GM18499 (cell line): Measurements from ENCODE around the gene ALOX15.
"Not testable (repeated sequence)": the region's sequence is repeated elsewhere in the genome, so short reads cannot be mapped to it uniquely, and the experiment has no call there.

Experiments used
- ATAC-seq: cut with Tn5 transposase; IDR thresholded peaks from one replicate; pipeline ENCODE4 v1.9.1; 2021; ENCODE audit warnings: moderate number of reproducible peaks; ENCODE audit not compliant: insufficient read depth, unreplicated experiment

ALOX15 gene, protein sequence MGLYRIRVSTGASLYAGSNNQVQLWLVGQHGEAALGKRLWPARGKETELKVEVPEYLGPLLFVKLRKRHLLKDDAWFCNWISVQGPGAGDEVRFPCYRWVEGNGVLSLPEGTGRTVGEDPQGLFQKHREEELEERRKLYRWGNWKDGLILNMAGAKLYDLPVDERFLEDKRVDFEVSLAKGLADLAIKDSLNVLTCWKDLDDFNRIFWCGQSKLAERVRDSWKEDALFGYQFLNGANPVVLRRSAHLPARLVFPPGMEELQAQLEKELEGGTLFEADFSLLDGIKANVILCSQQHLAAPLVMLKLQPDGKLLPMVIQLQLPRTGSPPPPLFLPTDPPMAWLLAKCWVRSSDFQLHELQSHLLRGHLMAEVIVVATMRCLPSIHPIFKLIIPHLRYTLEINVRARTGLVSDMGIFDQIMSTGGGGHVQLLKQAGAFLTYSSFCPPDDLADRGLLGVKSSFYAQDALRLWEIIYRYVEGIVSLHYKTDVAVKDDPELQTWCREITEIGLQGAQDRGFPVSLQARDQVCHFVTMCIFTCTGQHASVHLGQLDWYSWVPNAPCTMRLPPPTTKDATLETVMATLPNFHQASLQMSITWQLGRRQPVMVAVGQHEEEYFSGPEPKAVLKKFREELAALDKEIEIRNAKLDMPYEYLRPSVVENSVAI

DNA sequence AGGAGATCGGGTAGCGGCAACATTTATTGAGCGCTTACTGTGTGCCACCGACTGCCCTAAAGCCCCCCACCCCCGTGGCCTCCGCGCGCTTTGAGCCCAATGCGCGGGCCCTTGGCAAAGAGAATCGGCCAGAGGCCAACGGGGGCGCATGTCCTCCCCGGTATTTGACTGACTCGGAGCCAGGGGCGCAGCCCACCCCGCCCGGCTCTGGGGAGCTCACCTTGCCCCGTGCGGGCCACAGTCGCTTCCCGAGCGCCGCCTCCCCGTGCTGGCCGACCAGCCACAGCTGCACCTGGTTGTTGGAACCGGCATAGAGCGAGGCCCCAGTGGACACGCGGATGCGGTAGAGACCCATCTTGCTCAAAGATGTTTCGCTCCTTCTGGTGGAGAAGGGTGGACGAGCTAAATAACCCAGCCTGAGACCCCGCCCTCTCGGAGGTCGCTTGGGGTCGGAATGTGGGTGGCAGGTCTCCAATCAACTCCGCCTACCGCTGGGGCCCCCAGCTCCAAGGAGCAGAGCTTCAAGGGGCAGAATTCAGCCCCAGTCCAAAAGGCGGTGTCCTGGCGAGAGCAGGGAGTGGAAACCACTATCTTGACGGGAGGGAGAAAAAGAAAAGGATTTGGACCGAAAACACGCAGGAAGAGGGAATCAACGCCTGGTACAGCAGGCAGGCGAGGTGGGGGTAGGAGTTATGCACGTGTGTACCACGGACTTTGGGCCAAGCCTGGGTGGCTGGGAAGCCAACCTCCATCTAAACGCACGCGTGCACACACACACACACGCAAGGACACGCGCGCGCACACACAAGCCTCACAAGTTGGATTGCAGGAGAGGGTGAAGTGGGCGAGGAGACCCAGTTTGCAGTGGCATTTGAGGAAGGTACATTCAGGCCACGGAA lies at the start of gene ALOX15:
ALOX15 (minus strand) TSS at position 382 of the 899 bp plus-strand sequence; CDS start at position 355, 27 bp downstream.
- no peak for ATAC-seq

DNA sequence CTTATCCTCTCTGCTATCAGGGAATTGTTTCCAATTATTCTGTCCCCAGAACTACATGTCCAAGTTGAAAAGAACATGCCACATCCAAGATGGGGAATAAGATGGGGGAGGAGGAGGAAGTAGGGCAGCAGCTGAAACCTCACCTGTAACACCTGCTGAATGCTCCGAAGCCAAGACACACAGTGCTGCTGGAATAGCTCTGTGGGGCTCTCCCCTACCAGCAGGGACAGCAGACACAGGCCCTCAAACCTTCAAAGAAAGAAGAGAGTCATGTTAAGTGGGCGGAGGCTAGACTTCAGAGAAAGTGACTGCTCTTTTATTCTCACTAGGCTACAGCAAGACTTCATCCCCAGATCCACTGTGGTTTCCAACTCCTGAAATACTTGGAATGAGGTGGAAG lies 49.3 kb upstream of the ALOX15 start:
- no peak for ATAC-seq

DNA sequence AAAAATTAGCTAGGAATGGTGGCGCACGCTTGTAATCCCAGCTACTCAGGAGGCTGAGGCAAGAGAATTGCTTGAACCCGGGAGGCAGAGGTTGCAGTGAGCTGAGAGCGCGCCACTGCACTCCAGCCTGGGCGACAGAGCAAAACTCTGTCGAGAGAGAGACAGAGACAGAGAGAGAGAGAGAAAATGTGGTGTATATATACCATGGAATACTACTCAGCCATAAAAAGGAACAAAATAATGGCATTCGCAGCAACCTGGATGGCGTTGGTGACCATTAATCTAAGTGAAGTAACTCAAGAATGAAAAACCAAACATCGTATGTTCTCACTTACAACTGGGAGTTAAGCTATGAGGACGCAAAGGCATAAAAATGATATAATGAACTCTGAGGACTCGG lies 48.4 kb upstream of the ALOX15 start:
- not testable (repeated sequence) for ATAC-seq

DNA sequence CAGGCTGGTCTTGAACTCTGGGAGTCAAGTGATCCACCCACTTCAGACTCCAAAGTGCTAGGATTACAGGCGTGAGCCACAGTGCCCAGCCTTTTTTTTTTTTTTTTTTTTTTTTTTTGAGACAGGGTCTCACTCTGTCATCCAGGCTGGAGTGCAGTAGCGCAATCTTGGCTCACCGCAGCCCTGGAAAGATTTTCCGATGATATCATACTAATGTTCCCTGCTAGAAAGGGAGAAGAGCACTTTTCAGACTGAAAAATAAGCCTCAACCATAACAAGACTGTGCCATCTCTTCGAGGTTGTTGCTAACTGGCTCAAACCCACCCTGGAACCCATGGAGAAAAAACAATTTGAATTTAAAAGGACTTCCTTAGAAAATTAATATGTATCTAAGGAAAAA lies 42.3 kb upstream of the ALOX15 start:
- not testable (repeated sequence) for ATAC-seq

DNA sequence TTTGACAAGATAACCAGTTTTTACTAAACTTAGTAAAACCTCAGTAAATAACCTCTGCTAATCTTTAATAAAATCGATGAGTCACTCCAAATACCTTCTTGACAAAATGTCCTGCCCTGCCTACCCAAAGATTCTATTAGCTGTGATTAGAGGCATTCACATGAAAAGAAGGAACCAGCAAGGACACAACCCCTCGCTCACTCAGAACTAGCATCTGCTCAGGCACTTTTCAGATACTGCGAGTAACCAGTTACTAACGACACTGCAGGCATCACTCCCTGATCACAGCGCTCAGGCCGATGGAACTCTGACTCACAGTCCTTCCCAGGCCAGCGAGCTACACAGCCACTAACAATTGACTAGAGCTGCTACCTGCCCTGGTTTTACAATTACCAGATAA lies 38.2 kb upstream of the ALOX15 start:
- no peak for ATAC-seq

DNA sequence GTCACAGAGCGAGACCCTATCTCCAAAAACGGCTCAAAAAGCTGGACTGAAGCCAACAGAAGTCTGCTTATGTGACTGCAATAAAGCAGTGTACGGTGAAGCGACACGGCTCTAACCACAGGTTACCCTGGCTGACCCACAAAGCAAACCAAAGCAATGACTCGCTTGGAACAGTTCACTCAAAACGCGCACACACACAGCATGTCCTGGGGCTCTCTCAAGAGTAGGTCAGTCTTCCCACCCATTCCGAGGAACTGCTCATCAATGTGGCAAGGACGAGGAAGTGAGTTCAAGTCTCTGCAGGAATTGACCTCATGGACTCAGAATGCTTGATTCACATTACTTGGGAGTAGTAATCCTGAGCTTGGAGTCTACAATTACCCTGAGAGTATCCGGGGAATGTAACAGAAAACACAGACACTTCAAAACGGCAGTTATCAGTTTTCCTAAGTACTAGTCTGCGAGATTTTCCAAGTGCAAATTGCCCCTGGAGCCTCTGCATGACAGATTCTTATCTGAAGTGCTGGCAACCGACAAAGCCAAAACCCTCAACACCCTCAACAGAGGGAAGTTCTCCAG lies 37.1 kb upstream of the ALOX15 start:
- no peak for ATAC-seq

DNA sequence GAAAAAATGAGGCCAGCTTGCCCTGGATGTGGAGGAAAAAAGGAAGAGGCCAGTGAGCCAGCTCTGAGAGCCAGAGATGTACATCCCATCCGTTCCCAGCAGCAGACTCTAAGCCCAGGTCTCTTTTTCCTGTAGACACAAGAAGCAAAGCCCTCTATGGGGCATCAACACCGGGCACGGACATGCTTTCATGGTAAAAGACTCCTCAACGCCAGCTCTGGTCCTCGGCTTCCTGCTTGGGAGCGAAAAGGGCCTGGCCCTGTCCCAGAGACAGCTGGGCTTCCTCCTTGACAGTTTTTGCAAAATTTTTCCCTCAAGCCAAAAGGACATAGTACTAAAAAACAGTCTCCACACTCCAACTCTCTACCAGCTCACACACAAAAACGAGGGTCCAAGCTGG lies 35.3 kb upstream of the ALOX15 start:
- ATAC-seq, result no peak

DNA sequence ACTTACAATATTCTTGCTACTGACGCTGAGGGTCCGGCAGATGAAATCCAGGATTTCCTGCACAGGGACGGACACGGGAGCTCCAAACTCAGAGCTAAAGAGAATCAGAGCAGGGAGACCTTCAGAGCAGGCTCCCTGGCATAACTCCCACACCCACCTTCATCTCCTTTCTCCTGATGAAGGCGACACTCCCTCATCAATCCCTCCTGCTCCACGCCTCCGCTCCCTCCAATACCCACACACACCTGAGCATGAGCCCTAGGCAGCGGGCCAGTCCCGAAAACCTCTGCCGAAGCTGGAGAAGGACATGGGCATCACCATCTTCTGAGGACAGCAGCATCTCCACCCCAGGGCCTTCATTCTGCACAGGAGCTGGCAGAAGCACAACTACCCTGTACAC lies 34.3 kb upstream of the ALOX15 start:
- ATAC-seq, result no peak

DNA sequence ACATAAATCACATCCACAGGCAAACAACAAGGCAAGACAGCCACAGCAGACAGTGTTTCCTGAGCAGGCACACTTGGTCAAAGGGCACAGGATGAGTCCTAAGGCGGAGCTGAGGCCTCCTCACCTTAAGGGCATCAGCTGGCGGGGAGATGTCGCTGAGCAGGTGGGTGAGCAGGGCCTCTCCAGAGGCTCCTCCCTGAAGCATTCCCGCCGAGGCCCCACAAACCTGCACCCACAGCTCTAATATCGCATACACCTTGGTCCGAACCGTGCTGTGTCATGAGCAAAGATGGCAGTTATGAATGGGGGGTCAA lies 33.2 kb upstream of the ALOX15 start:
- ATAC-seq, result no peak

DNA sequence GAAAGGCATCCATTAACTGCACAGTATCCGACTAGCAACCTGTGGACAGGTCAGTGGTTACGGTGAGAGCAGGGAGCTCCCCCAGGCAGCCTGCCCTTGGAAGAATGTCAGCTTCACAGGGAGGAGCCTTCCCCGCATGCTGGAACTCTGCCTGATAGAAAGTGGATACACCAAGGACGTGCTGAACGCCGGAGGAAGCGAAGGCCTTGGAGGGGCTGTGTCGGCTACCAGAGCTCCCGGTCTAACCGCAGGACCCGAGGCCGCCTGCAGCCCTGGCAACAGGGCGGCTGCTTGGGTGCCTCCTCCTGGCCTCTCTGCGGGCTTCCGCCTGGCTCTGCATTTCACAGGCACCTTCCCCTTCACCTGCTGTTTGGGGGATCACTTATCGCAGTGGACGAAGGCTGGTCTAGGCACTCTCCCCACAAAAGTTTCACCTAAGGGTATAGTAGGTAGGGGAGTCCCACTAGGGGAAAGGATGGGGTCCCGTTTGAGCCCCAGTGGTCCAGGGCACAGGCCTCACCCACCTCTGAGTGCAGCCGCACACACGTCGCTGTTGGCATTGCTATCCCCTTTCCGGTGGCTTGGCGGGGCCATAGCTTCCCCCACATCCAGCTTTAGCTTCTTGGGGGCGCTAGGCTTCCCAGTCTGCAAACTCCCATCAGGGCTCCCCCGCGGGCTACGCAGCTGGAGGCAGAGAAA lies 32.7 kb upstream of the ALOX15 start:
- no peak for ATAC-seq

DNA sequence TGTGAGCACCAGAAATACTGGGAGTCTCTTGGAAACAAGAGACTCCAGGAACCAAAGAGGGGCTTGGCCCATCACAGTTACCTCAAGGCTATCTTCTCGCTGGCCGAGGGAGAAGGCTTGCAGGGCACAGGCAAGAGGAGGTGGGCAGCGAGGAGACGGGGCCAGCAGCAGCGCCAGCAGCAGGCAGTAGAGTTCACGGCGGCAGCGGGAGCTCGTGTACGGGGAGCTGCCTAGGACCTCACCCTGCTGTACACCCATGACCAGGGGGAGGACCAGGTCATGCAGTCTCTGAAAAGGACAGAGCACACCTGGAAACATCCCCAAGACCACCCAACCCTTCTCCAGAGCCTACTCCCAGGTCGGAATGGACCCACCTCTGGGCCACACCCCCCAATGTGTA lies 31.7 kb upstream of the ALOX15 start:
- no peak for ATAC-seq

DNA sequence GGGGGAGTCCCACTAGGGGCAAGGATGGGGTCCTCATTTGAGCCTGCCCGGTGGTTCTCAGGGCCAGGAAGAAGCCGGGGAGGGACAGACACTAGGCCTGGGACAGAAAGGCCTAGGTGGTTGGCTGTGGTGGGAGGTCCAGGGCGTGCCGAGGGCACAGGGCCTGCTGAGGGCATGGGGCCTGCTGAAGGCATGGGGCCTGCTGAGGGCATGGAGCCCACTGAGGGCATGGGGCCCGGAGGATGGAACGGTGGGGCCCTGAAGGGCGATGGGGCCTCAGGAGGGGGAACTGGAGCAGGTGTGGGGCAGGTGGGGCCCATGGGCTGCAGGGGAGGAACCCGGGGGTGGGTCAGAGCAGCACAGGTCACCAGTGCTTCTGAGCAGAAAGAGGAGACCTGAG lies 31.3 kb upstream of the ALOX15 start:
- ATAC-seq, result no peak

DNA sequence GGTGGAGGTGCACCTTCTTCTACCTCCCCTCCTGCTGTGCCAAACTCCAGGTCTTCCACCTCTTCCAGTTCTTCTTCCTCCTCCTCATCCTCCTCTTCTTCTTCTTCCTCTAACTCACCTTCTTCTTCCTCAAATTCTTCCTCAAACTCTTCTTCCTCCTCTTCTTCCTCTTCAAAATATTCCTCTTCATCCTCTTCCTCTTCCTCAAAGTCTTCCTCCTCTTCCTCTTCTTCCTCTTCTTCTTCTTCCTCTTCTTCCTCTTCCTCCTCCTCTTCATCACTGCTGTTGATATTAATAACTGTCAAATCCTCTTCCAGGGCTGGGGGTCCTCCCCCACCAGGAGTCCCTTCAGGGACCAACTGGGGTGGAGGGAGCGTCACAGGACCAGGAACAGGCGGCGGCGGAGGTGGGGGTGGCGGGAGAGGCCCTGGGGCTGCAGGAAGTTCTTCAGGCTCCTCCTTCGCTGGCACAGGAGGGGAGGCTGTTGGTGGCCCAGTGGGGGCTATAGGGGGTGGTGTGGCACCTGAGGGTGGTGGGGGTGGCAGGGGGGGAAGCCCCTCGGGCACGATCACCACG lies 30.7 kb upstream of the ALOX15 start:
- ATAC-seq, result no peak

DNA sequence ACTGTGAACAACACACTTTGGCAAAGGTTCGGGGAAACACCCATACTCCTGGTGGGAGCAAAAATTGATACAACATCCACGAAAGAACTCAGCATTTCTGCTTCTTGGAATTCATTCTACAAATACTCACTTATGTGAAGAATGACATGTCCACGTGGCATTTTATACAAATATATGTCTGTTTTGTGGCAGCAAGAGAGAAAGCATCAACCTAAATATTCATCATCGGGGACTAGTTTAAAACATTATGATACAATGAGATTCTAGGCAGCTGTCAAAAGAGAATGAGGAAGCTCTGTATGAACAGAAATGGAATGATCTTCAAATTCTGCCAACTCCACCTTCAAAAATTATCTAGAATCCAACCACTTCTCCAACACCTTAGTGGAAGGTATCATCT lies 25.7 kb upstream of the ALOX15 start:
- no peak for ATAC-seq

DNA sequence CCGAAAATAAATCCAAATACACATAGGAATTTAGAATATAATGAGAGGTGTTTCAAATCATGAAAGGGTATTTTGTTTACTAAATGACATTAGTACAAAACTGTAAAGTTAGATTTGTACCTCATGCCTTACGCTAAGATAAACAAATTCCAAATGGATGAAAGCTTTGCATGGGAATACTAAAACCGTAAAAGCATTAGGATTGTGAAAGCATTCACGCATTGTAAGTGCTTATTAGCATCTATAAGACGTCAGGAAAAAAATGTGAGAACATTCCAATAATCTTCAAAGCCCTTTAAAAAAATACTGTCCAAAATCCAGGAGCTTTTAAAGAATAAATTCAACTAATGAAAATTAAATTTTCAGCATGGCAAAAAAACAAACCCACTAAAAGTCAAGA lies 24.8 kb upstream of the ALOX15 start:
- ATAC-seq, result no peak

DNA sequence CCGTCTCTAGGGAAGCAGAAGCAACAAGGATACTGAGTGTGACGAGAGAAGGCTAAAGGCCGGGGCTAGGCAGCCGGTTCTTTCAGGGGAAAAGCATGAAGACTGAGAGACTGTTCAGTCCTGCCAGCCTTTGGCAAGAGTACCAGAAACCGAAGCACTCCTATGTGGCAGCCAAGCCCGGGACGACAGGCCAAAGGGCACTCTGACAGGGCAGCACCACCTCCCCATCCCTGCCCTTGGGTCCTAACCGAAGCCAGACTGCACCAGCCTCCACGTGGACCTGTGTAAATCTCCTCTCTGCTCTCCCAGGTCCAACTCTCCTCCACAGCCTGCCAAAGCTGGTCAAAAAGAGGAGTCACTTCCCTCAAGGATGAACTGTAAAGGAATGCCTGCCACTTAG lies 23.5 kb upstream of the ALOX15 start:
- no peak for ATAC-seq

DNA sequence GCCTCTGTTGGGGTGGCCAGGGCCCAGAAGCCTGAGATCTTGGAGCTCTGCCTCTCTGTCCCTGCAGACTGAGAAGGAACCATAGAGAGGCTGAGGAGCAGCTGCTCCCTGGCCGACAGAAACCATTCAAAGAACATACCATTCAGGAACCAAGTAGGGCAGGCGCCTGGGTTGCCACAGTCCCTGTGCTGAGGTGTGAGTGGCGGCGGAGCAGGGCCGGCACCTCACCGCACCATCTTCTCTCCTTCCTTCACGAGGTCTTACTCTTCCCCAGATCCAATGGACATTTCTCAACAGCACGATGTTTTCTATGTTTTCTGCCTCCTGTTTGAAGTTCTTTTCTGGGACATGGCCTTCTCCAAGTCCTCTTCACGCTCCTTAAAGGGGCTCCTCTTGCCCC lies 22.8 kb upstream of the ALOX15 start:
- no peak for ATAC-seq

DNA sequence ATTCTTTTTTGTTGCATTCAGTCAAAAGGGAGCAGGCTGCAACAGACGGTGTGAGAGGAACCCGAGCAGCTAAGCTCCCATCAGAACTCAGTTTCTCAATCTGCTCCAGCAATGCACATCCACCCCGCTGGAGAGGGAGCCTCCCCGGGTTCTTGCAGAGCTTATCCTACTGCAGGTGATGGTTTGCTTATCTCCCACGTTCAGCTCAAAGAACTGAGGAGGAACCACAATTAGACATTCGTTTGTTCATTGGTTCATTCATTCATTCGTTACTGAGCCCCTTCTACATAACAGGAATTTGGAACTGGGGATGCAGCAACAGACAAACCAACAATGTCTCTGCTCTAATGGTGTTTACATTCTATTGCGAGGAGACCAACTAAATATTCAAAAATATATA lies 22.2 kb upstream of the ALOX15 start:
- no peak for ATAC-seq

DNA sequence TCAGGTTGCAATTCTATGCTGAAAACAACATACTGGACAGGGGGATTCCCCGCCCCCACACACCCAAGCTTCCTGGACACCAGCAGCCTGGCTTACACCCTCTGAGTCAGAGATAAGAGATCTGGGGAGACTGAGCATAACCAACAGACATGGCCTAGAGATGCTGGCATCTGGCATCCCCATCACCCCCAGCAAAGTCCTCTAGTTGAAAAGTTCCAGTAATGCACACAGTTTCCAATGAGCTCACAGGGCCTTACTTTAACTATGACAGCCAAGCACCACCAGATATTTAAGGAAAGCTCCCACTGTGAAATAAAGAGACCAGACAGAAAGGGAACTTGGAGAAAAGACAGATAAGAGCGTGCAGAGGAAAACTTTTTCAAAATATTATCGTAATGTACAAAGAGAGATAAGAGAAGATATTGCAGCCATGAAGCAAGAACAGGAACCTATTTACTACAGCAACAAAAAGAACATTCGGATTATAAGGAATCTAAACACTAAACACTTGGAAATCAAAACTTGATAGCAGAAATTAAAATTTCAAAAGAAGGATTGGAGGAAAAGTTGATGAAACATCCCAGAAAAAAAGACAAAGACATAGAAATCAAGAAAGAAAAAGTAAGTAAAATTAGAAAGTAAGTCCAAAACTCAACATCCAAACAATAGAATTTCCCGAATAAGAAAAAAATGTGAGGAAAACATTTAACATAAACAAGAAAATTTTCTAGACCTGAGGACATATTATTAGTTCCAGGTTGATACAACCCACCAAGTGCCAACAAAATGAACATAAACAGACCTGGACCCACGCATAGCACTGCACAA lies 17.2 kb upstream of the ALOX15 start:
- no peak for ATAC-seq
